22Rv1 (cell line): ENCODE results near the gene KRTAP10-1.

Source experiments
- H3K27ac ChIP-seq: fragments of 450-650 bp; 2 replicates; pipeline ENCODE4 v1.5.1; 2017
- CTCF ChIP-seq: fragments of 450-650 bp; IDR thresholded peaks from 2 replicates; pipeline ENCODE4 v1.5.1; 2017; ENCODE audit warnings: mild to moderate bottlenecking
- ZFX ChIP-seq: fragments of 450-650 bp; IDR thresholded peaks from 2 replicates; pipeline ENCODE4 v1.6.1; 2017; ENCODE audit warnings: antibody characterized with exemption, borderline replicate concordance

Gene KRTAP10-1

DNA sequence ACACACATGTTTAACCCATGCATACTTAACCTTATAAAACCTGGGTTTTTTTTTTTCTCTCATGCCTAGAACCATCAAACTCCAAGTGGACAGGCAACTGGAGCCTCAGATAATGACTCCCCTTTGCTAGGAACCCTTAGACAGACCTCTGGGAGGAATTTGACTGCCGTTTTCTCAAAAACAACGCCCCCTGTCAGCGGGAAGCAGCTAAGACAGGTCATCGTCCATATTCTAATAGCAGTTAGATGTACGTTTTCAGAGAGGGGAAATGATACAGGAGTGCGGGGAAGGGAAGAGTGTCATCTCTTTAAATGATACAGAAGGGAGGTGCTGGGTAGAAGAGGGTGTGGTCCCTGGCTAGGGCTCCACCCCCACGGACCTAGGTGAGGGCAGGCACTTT is 50.0 kb downstream of the KRTAP10-1 start:
- TF ChIP-seq ZFX: no peak
- TF ChIP-seq CTCF: peak; percentile 29
- no peak overlapping the region for H3K27ac ChIP-seq
